ENCODE data around the gene LY6G5B. TPM values are rescaled to one million over a fixed set of nuclear protein-coding genes. Genes with fewer than 3 reads are reported as not detected.

The LY6G5B gene
- total RNA-seq, 6 experiments from 2014 or later: 0.98 to 5.7 (median 2.6) TPM

GRCh38 chr6:31651602-31652191 lies 18.1 kb upstream of the LY6G5B start:
- Histone ChIP-seq H3K27me3 (no peaks in the 10 kb centered on the region), H3K4me1 (peaks cover 0 to 43% (median 16%) of the 10 kb centered on the region in 4 donors), H3K9me3 (no peaks in the 10 kb centered on the region), H3K36me3 (peaks cover 0 to 34% (median 21%) of the 10 kb centered on the region in 4 donors), H3K27ac (peak overlapping the region; percentile 97 to 99 (median 99)), H3K4me3 (peak overlapping the region; percentile 71 to 81 (median 71))
- no peak for TF ChIP-seq CTCF (IDR thresholded peaks at IDR 0.05)
- TF ChIP-seq POLR2A (IDR thresholded peaks at IDR 0.05): no peak
- WGBS (ENCODE audit: insufficient coverage, low coverage, low lambda C conversion rate, missing lambda C conversion rate): 2% methylated on average over 14 of the region's 29 CpGs
- ATAC-seq (peak; percentile 66 to 80 (median 74)), DNase-seq (peak; percentile 78 to 90 (median 85))
- intact Hi-C loops (cut with DNase I): no loop called here

GRCh38 chr6:31652925-31653724 lies 16.7 kb upstream of the LY6G5B start:
- H3K4me3 ChIP-seq: peak overlapping the region; percentile 71 to 81 (median 71)
- H3K9me3 ChIP-seq: no peaks in the 10 kb centered on the region
- peaks cover 0 to 57% (median 16%) of the 10 kb centered on the region in 4 donors for H3K4me1 ChIP-seq
- intact Hi-C loops (cut with DNase I): no loop called here
- DNase-seq (peak; percentile 84 to 91 (median 86)), ATAC-seq (peak; percentile 68 to 77 (median 73))
- peaks cover 0 to 22% (median 14%) of the 10 kb centered on the region in 4 donors for H3K36me3 ChIP-seq
- TF ChIP-seq POLR2A (IDR thresholded peaks at IDR 0.05): peak; percentile 62
- TF ChIP-seq CTCF (IDR thresholded peaks at IDR 0.05): peak in 3 of 4 donors; percentile 6 to 23 (median 19)
- 3% methylated on average over 35 of the region's 37 CpGs for WGBS (ENCODE audit: insufficient coverage, low coverage, low lambda C conversion rate, missing lambda C conversion rate)
- H3K27me3 ChIP-seq: no peaks in the 10 kb centered on the region
- peak overlapping the region; percentile 97 to 99 (median 99) for H3K27ac ChIP-seq

- 80% methylated on average over 7 of the region's 8 CpGs for WGBS (ENCODE audit: insufficient coverage, low coverage, low lambda C conversion rate, missing lambda C conversion rate)
- no peak for ATAC-seq
- Histone ChIP-seq H3K36me3 (peaks cover 0 to 10% (median 4%) of the 10 kb centered on the region in 4 donors), H3K9me3 (no peaks in the 10 kb centered on the region), H3K27me3 (no peaks in the 10 kb centered on the region), H3K27ac (peak overlapping the region; percentile 1 to 68 (median 5)), H3K4me3 (peak overlapping the region in 2 of 3 donors; percentile 53 to 57), H3K4me1 (peaks cover 0 to 71% (median 21%) of the 10 kb centered on the region in 4 donors)
- intact Hi-C loops (cut with DNase I): no loop called here
- no peak for DNase-seq
- TF ChIP-seq CTCF (IDR thresholded peaks at IDR 0.05): no peak
These were observed 15.0 kb upstream of the LY6G5B start for GRCh38 chr6:31654574-31655348.

All from right lobe of liver (tissue), 6 donors.